Prostate gland (tissue), 2 donors: ENCODE data around the gene MRPL23.

ENCODE experiments used
- CTCF ChIP-seq, 4 experiments: fragments of 200-600 bp in 2 of 4; fragments of 450-650 bp in 2 of 4; sonication (generic) in 2 of 4; IDR thresholded peaks; 1 replicate in 3 of 4; 2 replicates in 1 of 4; pipeline ENCODE4 v1.5.1; 2016 to 2019; ENCODE audit warnings: antibody characterized with exemption in 4 of 4, mild to moderate bottlenecking in 2 of 4, moderate library complexity in 2 of 4
- POLR2A ChIP-seq: fragments of 450-650 bp; IDR thresholded peaks from one replicate; pipeline ENCODE4 v1.6.1; 2016; ENCODE audit warnings: antibody characterized with exemption, mild to moderate bottlenecking
- POLR2AphosphoS5 ChIP-seq: sonication (generic); formaldehyde crosslinking; IDR thresholded peaks from one replicate; pipeline ENCODE4 v1.6.1; 2017; ENCODE audit warnings: antibody characterized with exemption

- TF ChIP-seq CTCF (IDR thresholded peaks at IDR 0.05) (no peak), POLR2AphosphoS5 (no peak), POLR2A (no peak)
Observed at GRCh38 chr11:1899090-1899489, 48.0 kb upstream of the MRPL23 start.
